ENCODE measurements around the gene SPACA7.

GRCh38 chr13:112341976-112342735 is 34.0 kb upstream of the SPACA7 start:
- TF ChIP-seq SUZ12 (IDR thresholded peaks at IDR 0.05; ENCODE audit: extremely low read depth, insufficient read depth, insufficient read length) (no peak), ZNF274 (IDR thresholded peaks at IDR 0.05; ENCODE audit: low read depth, low read length) (no peak), YY1 (IDR thresholded peaks at IDR 0.05; ENCODE audit: insufficient read depth, insufficient read length) (no peak)
